Left kidney (tissue), 8 donors: Measurements from ENCODE around the gene BTNL9. TPM values are rescaled to one million over a fixed set of nuclear protein-coding genes. Genes with fewer than 3 reads are reported as not detected.
"Not testable (repeated sequence)": the region's sequence is repeated elsewhere in the genome, so short reads cannot be mapped to it uniquely, and the experiment has no call there.

Experiments used
- DNase-seq: peaks from one replicate; pipeline ENCODE4 v3.0.0-alpha.2; 2013
- long read RNA-seq, 8 donors: transcript quantifications; one replicate each; lab custom pipeline, GENCODE V29; 2026
- polyA plus RNA-seq: library from polyadenylated mRNA; unstranded; fragments of 120-200 nt; gene quantifications from one replicate; pipeline ENCODE4 v1.2.1, GENCODE V29; 2013; ENCODE audit not compliant: insufficient read length

Gene BTNL9
- polyA plus RNA-seq = 10.7 TPM
- long read RNA-seq, donor 1 = 0 reads
- long read RNA-seq, donor 2 = 0 reads
- long read RNA-seq, donor 3, partial matches to known transcripts = 0 of 1 reads
- long read RNA-seq, donor 3, other reads (novel, unspliced or antisense) = 0 of 1 reads
- long read RNA-seq, donor 4 = 0 reads
- long read RNA-seq, donor 5, partial matches to known transcripts = 0 of 2 reads
- long read RNA-seq, donor 5, other reads (novel, unspliced or antisense) = 0 of 2 reads
- long read RNA-seq, donor 6 = 0 reads
- long read RNA-seq, donor 7, partial matches to known transcripts = 0 of 3 reads
- long read RNA-seq, donor 7, other reads (novel, unspliced or antisense) = 0 of 3 reads
- long read RNA-seq, donor 8 = 0 reads

DNA sequence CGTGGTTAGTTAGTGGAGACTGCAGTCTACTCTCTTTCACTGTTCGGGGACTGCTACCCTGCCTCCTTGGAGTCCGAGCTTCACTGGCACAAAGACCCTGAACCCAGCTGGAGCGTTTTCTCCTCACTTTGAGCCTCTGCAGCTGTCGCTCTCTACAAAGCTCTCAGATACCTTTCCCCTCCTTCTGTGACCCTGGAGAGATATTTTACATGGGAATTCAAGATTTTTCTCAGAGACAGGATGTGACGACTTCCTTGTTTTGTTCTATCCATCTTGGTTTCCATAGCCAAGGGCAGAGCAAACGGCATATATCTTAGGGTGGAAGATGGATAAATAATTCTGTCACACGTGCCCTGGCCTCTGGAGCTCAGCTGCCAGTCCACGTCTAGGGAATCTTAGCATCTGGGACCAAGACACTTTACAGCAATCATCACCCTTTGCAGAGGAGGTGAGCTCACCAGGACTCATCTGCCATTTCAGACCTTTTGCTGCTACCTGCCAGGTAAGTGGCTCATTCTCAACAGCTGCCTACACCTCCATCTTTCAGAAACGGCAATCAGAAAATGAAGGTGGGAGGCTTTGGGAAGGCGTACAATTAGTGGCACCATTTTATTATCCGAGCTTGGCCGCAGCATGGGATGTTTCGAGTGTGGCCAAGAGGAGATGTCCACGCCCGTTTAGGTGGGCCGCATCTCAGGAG lies at the start of gene BTNL9:
TSS of gene BTNL9 (plus strand) at position 336 of the 700 bp plus-strand sequence. CDS start 5,224 bp downstream, outside the sequence.
- peak; percentile 43 for DNase-seq

DNA sequence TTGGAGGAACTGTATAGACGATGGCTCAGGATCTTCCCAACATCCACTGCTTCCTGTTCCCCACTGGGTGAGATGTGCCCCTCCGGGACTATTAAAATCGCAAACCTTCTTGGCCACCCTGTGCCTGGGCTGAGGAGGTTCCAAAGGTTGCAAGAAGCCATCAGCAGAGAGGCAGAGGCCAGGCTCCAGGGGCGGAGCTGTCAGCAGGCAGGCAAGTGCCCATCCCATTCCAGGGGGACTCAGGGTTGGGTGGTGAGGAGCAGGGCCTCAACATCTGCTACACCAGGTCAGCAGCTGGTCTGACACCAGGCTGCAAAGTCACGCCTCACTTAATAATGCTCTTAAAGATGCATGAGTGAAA lies 49.2 kb upstream of the BTNL9 start:
- DNase-seq = no peak

DNA sequence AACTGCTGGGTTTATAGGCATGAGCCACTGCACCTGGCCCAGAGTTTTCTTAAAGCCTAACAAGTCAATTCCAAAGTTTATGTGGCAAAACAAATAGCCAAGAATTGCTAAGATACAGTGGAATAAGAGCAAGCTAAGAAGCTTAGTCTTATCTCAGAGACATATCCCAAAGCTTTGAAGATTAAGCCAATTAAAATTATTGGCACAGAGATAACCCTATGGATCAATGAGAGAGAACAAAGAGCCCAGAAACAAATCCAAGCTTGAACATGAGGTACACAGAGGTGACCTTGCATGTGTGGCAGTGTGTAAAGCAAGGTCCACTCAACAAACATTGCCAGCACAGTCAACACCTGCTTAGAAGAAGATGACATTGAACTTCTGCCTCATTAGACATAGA lies 38.1 kb upstream of the BTNL9 start:
- no peak for DNase-seq

DNA sequence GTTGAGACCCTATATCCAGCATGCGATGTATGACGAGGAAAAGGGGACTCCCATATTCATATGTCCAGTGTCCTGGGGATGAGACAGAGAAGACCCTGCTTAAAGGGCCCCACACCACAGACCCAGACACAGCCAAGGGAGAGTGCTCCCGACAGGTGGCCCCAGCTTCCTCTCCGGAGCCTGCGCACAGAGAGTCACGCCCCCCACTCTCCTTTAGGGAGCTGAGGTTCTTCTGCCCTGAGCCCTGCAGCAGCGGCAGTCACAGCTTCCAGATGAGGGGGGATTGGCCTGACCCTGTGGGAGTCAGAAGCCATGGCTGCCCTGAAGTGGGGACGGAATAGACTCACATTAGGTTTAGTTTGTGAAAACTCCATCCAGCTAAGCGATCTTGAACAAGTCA lies 34.3 kb upstream of the BTNL9 start:
- DNase-seq = no peak

GRCh38 chr5:181008136-181008535 lies 31.9 kb upstream of the BTNL9 start:
- DNase-seq = no peak

DNA sequence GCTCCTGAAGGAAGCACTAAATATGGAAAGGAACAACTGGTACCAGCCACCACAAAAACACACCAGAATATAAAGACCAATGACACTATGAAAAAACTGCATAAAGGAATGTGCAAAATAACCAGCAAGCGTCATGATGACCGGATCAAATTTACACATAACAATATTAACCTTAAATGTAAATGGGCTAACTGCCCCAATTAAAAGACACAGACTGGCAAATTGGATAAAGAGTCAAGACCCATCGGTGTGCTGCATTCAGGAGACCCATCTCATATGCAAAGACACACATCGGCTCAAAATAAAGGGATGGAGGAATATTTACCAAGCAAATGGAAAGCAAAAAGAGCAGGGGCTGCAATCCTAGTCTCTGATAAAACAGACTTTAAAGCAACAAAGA lies 30.0 kb upstream of the BTNL9 start:
- DNase-seq = not testable (repeated sequence)

DNA sequence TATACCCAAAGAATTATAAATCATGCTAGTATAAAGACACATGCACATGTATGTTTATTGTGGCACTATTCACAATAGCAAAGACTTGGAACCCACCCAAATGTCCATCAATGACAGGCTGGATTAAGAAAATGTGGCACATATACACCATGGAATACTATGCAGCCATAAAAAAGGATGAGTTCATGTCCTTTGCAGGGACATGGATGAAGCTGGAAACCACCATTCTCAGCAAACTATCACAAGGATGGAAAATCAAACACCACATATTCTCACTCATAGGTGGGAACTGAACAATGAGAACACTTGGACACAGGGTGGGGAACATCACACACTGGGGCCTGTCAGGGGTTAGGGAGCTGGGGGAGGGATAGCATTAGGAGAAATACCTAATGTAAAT lies 25.4 kb upstream of the BTNL9 start:
- DNase-seq = not testable (repeated sequence)

DNA sequence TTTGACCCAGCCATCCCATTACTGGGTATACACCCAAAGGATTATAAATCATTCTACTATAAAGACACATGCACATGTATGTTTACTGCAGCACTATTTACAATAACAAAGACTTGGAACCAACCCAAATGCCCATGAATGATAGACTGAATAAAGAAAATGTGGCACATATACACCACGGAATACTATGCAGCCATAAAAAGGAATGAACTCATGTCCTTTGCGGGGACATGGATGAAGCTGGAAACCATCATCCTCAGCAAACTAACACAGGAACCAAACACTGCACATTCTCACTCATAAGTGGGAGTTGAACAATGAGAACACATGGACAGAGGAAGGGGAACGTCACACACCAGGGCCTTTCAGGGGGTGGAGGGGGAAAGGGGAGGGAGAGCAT lies 22.6 kb upstream of the BTNL9 start:
- DNase-seq = not testable (repeated sequence)

- no peak for DNase-seq
These were observed 19.4 kb upstream of the BTNL9 start for GRCh38 chr5:181020688-181021087.

DNA sequence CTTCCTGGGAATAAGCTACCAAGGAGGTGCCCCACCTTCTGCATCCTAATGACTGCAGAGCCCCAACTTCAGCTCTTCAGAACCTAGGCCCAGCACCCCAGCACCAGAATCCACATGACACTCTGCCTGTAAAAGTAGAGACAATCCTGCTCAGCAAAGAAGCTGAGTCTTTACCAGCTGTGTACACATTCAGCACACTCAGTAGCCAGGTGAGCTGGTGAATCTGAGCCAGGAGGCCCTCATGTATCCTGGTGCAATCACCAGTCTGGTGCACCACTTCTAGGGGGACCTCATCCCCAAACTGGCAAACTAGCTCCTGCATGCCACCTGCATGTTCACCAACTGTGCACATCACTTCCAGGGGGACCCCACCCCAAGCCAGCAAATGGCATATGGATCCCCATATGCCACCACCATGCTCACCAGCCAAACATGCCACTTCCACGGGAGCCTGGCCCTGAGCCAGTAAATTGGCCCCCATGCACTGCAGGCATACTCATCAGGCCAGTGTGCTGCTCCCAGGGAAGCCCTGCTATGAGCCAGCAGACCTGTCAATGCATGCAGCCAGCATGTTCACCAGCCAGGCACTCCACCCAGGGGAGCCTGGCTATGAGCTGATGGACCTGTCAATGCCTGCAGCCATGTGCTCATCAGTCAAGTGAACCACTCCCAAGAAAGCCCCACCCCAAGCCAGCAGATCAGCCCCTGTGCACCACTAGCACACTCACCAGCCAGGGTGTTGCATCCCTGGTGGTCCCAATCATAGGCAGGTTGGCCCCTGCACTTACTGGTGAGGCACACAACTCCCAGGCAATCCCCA lies 15.6 kb upstream of the BTNL9 start:
- no peak for DNase-seq

GRCh38 chr5:181027452-181028031 lies 12.5 kb upstream of the BTNL9 start:
- no peak for DNase-seq

DNA sequence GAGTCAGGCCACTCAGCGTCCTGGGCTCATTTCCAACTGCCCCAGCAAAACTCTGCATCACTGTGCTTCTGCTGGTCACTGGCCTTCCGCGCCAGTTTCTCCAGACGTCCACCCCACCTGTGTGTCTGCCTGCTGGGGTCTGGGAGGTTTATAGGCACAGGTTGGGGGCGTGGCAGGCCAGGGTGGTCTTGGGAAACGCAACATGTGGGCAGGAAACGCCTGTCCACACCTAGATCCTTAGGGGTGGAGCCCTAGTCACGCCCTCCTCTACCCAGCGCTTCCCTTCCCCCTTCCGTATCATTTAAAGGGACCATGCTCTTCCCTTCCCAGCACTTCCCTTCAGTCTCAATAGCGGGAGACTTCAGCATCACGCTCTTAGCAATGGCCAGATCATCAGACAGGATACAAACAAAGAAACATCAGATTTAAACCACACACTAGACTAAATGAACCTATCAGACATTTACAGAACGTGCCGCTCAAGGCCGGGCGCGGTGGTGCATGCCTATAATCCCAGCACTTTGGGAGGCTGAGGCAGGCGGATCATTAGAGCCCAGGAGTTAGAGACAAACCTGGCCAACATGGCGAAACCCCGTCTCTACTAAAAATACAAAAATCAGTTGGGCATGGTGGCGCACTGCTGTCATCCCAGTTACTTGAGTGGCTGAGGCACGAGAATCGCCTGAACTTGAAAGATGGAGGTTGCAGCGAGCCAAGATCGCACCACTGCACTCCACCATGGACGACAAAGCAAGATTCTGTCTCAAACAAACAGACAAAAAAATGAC lies 11.8 kb upstream of the BTNL9 start:
- DNase-seq = no peak

- DNase-seq = no peak
These were observed 8.3 kb upstream of the BTNL9 start for GRCh38 chr5:181031716-181032115.

DNA sequence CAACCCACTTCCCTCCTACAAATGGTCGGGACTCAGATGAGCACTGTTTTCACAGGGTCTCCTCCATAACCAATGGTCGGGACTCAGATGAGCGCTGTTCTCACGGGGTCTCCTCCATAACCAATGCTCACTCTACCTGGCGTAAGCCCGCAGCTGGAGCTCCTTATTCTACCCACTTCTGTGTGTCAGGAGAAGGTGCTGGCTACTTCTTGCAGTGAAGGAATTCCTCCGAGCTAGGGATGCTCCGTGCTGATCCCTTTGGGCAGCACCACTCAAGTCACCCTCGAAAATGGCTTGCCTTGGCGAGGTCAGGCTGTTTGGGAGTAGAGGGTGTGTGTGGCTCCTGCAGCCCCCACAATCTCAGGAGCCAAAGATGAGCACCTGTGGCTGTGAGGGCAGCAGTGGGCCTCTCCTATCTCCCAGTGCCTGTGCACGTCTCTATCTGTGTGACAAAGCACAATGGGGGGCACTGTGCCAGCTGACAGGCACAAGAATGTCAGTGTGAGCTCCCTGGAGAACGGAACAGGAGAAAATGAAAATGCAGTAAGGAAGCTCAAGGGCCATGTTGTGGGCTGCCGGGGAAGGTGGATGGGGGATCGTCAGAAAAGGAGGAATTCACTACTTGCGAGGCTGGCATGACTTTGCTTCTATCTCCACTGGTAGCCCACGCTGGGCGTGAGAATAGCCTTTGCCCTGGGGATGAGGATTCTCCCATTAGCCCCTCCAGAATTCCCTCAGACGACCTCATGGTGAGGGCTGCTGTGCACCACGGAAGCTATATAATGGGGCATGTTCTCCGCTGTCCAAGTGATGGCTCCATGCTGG lies 3.9 kb upstream of the BTNL9 start:
- no peak for DNase-seq

DNA sequence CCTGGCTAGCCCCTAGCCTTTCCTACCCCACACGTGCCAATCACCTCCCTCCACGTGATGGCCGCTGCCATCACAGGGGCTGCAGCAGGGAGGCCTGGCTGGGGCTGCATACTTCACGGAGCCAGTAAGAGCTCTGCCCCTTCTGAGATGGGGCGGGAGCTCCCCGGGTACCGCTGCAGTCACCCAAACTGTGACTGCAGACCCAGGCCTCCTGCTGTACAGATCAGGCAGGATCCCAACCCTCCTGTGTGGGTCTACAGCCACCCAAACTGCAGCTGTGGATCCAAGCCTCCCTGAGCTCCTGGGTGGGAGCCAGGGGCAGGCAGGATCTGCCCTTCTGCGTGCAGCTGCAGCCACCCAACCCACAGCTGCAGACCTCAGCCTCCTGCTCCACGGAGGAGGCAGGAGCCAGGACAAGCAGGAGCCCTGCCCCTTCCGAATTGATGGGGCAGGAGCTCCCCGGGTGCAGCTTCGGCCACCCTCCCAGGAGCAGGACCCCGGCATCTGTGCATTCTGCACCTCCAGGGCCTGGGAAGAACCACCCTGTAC lies 3.2 kb upstream of the BTNL9 start:
- no peak for DNase-seq

DNA sequence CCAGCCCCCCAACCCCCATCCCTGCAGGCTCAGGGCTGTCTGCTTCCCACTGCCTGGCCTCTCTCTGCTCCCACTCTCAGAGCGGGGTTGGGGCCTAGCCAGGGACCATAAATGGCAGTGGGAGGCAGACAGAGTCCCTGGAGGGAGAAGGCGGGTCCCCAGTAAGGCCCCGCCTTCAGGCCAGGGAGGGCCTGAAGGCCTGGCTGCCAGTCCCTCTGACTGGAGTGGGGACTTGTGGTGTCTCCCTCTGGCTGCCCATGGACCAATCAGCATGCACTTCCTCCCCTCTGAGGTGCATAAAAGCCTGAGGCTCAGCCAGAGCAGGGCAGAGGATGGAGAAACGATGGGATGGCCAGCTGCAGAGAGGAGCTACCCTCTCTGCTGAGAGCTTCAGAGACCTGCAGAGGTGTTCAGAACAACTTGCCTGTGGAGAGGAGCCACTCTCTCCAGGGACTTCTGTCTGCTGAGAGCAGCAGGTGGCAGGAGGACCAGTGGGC lies 2.7 kb upstream of the BTNL9 start:
- no peak for DNase-seq

DNA sequence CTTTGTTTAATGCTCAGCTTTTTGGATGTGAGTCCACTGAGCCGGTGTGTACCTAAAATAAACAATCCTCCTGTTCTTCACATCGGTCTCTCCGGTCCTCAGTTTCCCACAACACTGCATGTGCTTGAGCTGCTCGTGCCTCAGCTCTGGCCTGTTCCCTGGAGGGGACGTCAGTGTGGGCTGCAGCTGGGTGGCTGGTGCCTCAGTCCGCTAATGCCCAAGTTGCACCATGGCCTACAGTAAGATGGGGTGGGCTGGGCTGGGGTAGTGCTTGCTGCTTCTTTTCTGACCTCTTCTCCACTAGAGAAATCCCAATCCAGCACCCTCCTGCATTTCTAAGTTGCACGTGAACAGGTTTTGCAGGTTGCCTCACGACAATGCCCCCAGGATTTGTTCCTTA lies 595 bp upstream of the BTNL9 start:
- no peak for DNase-seq

- no peak for DNase-seq
These were observed 522 bp downstream of the BTNL9 start for GRCh38 chr5:181040631-181040945.

DNA sequence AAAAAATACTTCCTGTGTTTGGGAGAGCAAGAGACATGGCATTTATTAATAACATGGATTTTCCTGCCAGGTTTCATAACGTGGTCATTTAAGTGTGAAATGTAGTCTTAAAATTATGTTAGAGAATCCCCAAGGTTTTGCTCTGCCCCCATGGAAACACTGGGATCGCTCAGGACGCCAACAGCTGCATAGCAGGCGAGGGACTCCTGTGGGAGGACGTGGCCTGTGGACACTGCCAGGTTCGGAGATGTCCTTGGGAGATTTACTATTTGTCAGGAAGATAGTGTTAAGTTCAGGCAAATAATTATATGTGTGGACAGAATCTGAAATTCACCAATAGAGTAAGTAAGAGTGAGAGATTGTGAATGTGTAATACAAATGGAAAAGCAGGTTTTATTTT lies 977 bp downstream of the BTNL9 start:
- DNase-seq = no peak

DNA sequence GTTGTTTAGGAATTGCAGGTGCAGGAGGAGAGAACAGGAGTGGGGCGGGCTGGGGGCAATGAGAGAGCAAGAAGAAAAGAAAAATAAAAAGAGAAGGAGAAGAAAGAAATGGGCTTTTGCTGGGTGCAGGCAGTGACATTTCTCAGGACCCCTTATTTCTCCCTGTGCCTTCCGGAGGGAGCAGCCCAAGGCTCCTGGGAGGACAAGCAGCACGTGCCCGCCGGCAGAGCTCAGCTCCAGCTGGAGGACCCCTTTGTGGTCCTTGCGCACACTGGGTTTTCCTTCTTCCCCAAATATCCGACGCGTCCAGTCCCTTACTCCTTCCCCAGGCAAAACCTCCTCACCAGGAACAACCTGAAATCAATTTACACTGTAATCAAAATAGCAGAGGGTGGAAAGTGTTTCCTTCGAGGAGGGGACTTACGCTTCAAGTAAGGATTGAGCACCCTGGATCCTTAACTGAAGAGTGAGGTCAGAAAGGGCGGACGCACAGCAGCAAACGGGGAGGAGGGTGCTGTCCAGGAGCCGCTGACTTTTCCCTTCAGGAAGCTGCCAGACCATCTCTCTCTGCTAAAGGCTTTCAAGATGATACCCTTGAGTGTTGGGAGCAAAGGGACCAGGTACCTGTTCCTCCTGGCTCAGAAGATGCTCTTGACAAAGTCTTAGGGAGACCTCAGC lies 2.1 kb downstream of the BTNL9 start:
- no peak for DNase-seq
